RWPE1 (cell line): ENCODE results near the gene GOLGA7B.

ENCODE experiments used
- CTCF ChIA-PET: fragments of 350-600 bp; sonication (Branson Sonifier 250); formaldehyde crosslinking; extraction: SDS; loops from one replicate; lab custom pipeline; 2021; lab: Yijun Ruan, JAX
- POLR2A ChIA-PET: fragments of 400-600 bp; formaldehyde crosslinking; extraction: SDS; loops from one replicate; lab custom pipeline; 2020; ENCODE audit warnings: antibody characterized with exemption; ENCODE audit not compliant: low non-redundant PET; lab: Yijun Ruan, JAX
- DNase-seq: peaks from one replicate; pipeline ENCODE4 v3.0.0; 2012; ENCODE audit warnings: low spot score
- H3K27ac ChIP-seq: fragments of 450-650 bp; 2 replicates; pipeline ENCODE4 v1.5.1; 2017
- TF ChIP-seq, protein P1 (sequence below): fragments of 450-650 bp; conservative IDR thresholded peaks from 2 replicates; pipeline ENCODE4 v1.5.1; 2017; ENCODE audit warnings: low read depth, mild to moderate bottlenecking

GOLGA7B gene

DNA sequence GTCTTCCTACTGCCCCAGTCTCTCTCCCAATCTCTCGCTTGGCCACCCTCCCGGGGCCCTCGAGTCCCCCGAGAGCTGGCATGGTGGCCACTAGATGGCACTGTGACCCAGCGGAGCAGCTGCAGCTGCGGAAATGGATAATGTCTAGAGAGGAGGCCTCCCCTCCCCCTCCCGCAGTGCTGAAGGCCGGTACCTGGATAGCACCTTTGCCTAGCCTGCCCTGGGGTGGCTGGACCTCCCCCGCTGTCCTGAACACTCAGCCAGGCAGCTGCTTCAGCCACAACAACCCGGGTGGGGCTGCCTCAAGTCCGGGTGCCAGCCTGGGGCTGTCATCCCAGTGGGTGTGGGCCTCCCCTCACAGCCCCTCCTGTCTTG lies 65.2 kb downstream of the GOLGA7B start:
- TF ChIP-seq, protein P1, sequence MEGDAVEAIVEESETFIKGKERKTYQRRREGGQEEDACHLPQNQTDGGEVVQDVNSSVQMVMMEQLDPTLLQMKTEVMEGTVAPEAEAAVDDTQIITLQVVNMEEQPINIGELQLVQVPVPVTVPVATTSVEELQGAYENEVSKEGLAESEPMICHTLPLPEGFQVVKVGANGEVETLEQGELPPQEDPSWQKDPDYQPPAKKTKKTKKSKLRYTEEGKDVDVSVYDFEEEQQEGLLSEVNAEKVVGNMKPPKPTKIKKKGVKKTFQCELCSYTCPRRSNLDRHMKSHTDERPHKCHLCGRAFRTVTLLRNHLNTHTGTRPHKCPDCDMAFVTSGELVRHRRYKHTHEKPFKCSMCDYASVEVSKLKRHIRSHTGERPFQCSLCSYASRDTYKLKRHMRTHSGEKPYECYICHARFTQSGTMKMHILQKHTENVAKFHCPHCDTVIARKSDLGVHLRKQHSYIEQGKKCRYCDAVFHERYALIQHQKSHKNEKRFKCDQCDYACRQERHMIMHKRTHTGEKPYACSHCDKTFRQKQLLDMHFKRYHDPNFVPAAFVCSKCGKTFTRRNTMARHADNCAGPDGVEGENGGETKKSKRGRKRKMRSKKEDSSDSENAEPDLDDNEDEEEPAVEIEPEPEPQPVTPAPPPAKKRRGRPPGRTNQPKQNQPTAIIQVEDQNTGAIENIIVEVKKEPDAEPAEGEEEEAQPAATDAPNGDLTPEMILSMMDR: peak; percentile 92
- CTCF ChIA-PET: interaction anchor here (0.5 to 3.5 kb wide), 43 partner anchors 9 to 1332 kb away, joined by 3 to 139 read pairs (median 4); no protein-coding TSS in a partner anchor
- DNase-seq: peak; percentile 83
- POLR2A ChIA-PET: interaction anchor here (0.8 kb wide), 1 partner anchor 126 kb away, joined by 3 read pairs; no protein-coding TSS in a partner anchor
- H3K27ac ChIP-seq: no peak overlapping the region

DNA sequence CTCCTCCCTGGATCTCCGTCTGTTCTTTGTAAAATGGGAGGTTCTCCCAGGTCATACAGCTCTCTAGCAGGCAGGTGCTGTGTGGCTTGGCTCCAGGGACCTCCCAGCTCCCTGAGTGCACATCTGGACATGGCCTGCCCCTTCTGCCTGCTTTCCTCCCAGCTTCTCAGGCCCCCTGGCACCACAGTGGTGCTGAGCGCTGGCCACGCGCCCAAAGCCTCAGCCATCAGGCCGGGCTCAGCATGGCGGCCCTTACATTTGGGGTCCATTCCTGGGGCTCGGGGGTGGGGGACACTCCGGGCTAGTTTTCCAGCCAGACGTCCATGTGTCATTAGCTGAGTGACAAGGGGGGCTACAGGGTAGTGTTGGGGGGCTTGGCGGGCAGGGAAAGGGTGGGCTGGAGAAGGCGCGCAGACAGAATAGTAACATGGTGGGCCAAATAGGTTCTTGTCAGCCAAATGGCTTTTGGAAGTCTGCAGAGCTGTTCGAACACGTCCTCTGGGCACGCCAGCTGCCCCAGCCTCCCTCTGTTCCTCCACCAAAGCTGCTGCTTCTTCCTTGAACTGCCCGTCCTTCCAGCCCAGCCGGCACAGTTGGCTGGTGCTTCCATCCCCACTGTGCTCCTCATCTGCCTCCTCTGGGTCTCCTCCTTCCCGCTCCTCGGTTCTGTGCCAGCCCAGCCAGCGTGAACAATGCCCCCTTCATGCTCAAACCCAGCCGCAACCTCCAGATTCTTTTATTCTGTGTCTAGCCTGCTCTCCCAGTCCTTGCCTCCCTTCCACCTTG lies 65.9 kb downstream of the GOLGA7B start:
- no peak for DNase-seq
- ChIA-PET CTCF (interaction anchor here (0.5 to 3.5 kb wide), 35 partner anchors 8 to 1331 kb away, joined by 3 to 139 read pairs (median 4); no protein-coding TSS in a partner anchor), POLR2A (interaction anchor here (0.8 kb wide), 1 partner anchor 125 kb away, joined by 3 read pairs; no protein-coding TSS in a partner anchor)
- no peak overlapping the region for H3K27ac ChIP-seq
- TF ChIP-seq, protein P1: no peak

DNA sequence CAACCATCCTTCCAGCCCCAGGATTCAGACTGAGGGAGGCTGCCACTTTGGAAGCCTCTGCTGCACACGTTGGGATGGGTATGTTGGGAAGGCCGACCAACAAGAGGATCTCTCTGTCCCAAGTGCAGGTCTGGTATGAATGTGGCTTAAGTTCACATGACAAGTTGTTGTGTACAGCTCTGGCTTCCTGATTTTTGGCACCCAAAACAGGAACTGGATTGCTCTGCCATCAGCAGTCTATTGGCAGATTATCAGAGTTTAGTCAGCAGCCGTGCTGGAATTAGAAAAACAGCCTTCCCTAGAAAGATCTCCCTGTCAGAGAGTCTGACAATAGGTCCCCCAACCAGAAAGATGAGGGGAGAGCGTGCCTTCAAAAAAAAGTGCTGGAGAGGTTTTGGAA lies 66.9 kb downstream of the GOLGA7B start:
- ChIA-PET POLR2A (no interaction called here), CTCF (interaction anchor here (0.6 to 3.5 kb wide), 3 partner anchors 24 to 206 kb away, joined by 3 to 139 read pairs (median 4); no protein-coding TSS in a partner anchor)
- DNase-seq: no peak
- H3K27ac ChIP-seq: no peak overlapping the region
- TF ChIP-seq, protein P1: no peak

DNA sequence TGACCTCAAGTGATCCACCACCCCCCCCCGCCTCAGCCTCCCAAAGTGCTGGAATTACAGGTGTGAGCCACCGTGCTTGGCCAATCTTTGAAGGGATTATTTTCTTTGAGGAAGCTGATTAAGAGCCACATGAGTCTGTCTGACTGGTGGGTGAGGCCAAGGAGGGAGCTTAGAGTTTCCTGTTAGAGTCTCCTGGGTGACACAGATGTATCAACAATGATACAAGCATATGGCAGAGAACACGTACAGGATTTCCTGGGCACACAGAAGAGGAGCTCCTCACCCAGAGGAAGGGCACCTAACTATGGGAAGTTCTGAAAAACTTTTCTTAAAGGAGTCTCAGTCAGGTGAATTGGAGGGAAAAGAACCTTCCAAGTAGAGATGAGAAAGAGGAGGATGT lies 69.4 kb downstream of the GOLGA7B start:
- ChIA-PET CTCF (interaction anchor here (1.0 to 1.4 kb wide), 3 partner anchors 11 to 127 kb away, joined by 3 to 8 read pairs (median 4); no protein-coding TSS in a partner anchor), POLR2A (no interaction called here)
- H3K27ac ChIP-seq: no peak overlapping the region
- DNase-seq: no peak
- TF ChIP-seq, protein P1: no peak

DNA sequence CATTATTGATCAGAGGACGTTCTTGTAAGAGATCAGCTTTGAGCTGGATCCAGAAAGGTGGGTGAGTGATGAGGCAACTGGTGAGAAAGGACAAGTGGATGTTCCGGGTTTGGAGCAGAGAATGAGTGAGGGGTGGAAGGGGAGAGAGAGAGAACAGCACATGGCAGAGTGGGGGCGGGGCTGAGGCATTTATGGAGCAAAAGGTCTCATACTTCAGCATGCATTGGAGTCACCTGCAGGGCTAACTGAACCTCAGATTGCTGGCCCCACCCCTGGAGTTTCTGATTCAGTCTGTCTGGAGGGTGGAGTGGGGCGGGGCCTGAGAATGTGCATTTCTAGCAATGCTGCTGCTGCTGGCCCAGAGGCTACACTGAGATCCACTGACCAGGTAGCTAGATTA lies 71.2 kb downstream of the GOLGA7B start:
- ChIA-PET CTCF (no interaction called here), POLR2A (no interaction called here)
- no peak for DNase-seq
- TF ChIP-seq, protein P1: no peak
- no peak overlapping the region for H3K27ac ChIP-seq
